ENCODE data around the gene GPC5.
"Not testable (repeated sequence)": the region's sequence is repeated elsewhere in the genome, so short reads cannot be mapped to it uniquely, and the experiment has no call there.

Gene GPC5

GRCh38 chr13:92682832-92683517, 1284.6 kb downstream of the GPC5 start:
- CTCF ChIA-PET: no interaction called here
- POLR2A ChIA-PET: no interaction called here
- DNase-seq (ENCODE audit: extremely low spot score): no peak
- no peak for TF ChIP-seq CTCF (IDR thresholded peaks at IDR 0.05; ENCODE audit: control extremely low read depth, extremely low read depth, low read depth, missing control alignments)

- ChIA-PET CTCF (no interaction called here), POLR2A (no interaction called here)
- no peak for TF ChIP-seq CTCF (IDR thresholded peaks at IDR 0.05; ENCODE audit: control extremely low read depth, extremely low read depth, low read depth, missing control alignments)
- no peak for DNase-seq (ENCODE audit: extremely low spot score)
Observed at GRCh38 chr13:92694047-92694446, 1295.6 kb downstream of the GPC5 start.

GRCh38 chr13:92695827-92696226, 1297.4 kb downstream of the GPC5 start:
- POLR2A ChIA-PET; DNase-seq (ENCODE audit: extremely low spot score); CTCF ChIA-PET: not testable (repeated sequence)

GRCh38 chr13:92716749-92717148, 1318.3 kb downstream of the GPC5 start:
- POLR2A ChIA-PET: no interaction called here

GRCh38 chr13:92717857-92718256, 1319.4 kb downstream of the GPC5 start:
- ChIA-PET CTCF (no interaction called here), POLR2A (no interaction called here)
- DNase-seq (ENCODE audit: extremely low spot score): no peak
- no peak for TF ChIP-seq CTCF (IDR thresholded peaks at IDR 0.05; ENCODE audit: control extremely low read depth, extremely low read depth, low read depth, missing control alignments)

More at GRCh38 chr13:92716749-92717148, 1318.3 kb downstream of the GPC5 start:
- no peak for TF ChIP-seq CTCF (IDR thresholded peaks at IDR 0.05; ENCODE audit: control extremely low read depth, extremely low read depth, low read depth, missing control alignments)
- no peak for DNase-seq (ENCODE audit: extremely low spot score)
- CTCF ChIA-PET: interaction anchor here (1.1 kb wide), 1 partner anchor 10 kb away, joined by 3 read pairs; no protein-coding TSS in a partner anchor

- no peak for DNase-seq (ENCODE audit: extremely low spot score)
- CTCF ChIA-PET: no interaction called here
- no peak for TF ChIP-seq CTCF (IDR thresholded peaks at IDR 0.05; ENCODE audit: control extremely low read depth, extremely low read depth, low read depth, missing control alignments)
- POLR2A ChIA-PET: no interaction called here
Observed at GRCh38 chr13:92719868-92720267, 1321.4 kb downstream of the GPC5 start.

GRCh38 chr13:92721620-92722019, 1323.2 kb downstream of the GPC5 start:
- no peak for DNase-seq (ENCODE audit: extremely low spot score)
- no peak for TF ChIP-seq CTCF (IDR thresholded peaks at IDR 0.05; ENCODE audit: control extremely low read depth, extremely low read depth, low read depth, missing control alignments)
- ChIA-PET POLR2A (no interaction called here), CTCF (interaction anchor here (1.3 kb wide), 1 partner anchor 10 kb away, joined by 3 read pairs; no protein-coding TSS in a partner anchor)

Data from GM10248 (cell line).